ENCODE results near the gene ZHX3.
A peak's percentile ranks its signal among the peaks of the same experiment; 100 is the strongest.

ZHX3 gene, protein sequence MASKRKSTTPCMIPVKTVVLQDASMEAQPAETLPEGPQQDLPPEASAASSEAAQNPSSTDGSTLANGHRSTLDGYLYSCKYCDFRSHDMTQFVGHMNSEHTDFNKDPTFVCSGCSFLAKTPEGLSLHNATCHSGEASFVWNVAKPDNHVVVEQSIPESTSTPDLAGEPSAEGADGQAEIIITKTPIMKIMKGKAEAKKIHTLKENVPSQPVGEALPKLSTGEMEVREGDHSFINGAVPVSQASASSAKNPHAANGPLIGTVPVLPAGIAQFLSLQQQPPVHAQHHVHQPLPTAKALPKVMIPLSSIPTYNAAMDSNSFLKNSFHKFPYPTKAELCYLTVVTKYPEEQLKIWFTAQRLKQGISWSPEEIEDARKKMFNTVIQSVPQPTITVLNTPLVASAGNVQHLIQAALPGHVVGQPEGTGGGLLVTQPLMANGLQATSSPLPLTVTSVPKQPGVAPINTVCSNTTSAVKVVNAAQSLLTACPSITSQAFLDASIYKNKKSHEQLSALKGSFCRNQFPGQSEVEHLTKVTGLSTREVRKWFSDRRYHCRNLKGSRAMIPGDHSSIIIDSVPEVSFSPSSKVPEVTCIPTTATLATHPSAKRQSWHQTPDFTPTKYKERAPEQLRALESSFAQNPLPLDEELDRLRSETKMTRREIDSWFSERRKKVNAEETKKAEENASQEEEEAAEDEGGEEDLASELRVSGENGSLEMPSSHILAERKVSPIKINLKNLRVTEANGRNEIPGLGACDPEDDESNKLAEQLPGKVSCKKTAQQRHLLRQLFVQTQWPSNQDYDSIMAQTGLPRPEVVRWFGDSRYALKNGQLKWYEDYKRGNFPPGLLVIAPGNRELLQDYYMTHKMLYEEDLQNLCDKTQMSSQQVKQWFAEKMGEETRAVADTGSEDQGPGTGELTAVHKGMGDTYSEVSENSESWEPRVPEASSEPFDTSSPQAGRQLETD

DNA sequence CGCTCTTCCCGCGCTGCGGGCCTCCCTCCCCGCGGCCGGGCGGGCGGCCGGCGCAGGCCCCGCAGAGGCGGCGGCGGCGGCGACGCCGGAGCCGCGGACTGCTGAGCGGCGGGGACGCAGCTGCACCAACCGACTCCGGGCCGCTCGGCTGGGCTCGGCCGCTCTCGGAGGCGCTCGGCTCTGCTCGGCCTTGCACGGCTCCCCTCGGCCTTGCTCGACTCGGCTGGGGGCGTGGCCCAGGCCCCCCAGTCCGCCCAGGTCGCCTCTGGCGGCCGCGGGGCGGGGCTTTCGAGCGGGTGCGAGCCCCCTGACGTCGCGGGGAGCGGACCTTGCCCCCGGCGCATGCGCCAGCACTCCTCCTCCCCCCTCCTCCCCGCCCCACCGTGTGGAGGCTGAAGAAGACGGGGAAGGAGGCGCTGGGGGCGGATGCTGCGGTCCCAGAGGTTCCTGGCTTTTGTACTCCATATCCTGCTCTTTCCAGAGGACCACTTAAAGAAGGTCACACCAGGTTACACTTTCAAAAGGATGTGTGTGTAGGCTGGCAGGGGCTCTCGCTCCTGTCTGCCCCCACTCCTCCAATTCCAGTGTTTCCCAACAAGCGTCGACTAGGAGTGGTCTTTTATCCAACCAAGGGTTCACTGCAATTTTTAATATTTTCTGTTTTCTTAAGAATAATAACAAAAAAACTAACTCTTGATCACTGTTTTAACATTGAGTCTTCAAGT is at the start of gene ZHX3:
ZHX3 (minus strand) TSS at position 186 of the 725 bp plus-strand sequence. CDS start 112,815 bp downstream, outside the sequence.
- peak; percentile 81 to 95 for DNase-seq (ENCODE audit: low read depth in 2 of 2, low spot score in 1 of 2)

DNA sequence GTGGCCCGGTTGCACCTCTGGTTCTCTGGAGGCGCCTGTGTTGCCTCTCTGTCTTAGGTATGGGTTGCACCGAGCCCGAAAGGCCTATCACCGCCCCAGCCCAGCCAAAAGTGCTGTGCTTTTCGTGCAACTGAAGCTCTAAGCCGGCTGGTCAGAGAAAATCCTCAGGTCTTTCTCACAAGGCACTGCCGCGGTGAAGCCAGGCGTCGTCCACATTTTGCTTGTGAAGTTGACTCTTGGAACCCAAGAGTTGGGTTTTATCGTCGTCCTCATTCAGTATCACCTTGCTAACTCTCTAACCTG is 49.8 kb upstream of the ZHX3 start:
- DNase-seq (ENCODE audit: low read depth in 2 of 2, low spot score in 1 of 2) = no peak

DNA sequence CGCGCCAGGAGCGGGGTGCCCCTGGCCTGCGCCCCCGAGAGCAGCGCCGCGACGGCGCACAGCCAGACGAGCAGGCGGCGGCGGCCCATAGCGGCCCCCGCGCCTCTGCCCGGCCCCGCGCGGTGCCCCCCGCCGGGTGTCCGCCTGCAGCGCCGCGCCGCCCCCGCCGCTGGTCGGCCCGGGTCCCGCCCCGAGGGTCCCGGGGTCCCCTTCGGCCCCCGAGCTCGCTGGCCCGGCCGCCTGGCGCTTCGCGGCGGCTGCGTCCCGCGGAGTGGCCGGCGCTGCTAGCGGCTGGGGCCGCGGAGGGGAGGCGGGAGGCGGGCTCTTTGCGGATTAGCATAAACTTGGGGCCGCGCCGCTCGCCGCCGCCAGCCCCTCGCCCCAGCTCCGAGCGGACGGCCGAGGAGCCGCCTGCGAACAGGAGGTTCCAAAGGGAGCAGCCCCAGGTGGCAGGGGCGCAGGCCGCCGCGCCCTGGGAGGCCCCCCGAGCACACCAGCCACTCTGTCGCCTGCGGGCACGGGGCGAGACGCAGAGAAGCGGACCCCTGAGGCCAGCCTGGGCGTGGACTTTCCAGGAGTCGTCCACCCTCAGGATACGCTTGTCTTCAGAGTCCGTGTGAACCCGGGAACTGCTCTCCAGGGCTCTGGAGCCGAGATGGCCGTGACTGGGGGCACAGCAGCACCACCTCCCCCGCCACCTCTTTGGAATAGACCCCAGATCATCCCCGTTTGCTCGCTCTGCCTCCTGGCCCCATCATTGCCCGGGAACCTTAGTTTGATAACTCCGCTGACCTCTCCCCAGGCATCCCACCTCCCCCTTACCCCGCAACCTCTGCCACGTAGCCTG is 49.2 kb upstream of the ZHX3 start, which contains the start of gene EMILIN3:
EMILIN3 (minus strand) TSS at position 273 of the 847 bp plus-strand sequence; CDS start at position 89, 184 bp downstream.
- no peak for DNase-seq (ENCODE audit: low read depth in 2 of 2, low spot score in 1 of 2)

DNA sequence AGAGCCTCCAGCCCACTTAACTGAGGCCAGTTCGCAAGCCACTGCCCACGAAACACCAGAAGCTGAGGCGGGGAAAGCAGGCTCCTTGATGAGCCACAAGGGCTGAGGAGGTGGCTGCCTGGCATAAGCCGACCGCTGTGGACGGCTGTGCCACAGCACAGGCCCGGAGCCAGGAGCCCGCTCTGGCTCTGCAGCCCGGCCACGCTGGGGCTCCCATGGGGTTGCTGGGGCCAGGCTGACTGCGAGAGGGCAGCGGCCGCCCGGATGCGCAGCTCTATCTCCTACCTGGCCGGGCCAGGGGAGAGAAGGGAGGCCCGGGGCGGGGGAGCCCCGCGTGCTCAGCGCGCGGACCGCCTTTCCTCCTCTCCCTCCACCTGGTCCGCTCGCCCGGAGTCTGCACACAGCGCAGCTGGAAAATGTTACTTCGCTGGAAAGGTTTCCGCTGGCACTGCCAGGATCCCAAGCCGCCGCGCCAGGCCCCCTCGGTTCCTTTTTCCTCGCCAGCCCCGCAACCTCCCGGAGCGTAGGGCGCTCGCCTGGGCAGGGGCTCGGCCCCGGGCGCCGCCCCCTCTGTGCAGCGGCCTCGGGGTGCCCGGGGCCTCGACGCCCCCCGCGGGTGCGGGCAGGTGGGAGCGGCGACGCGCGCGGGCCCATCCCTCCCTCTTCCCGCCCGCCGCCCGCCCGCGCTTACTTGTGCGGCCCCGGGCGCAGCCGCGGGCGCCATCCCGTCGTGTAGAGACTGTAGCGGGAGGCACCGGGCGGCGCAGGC is 48.4 kb upstream of the ZHX3 start:
- no peak for DNase-seq (ENCODE audit: low read depth in 2 of 2, low spot score in 1 of 2)

DNA sequence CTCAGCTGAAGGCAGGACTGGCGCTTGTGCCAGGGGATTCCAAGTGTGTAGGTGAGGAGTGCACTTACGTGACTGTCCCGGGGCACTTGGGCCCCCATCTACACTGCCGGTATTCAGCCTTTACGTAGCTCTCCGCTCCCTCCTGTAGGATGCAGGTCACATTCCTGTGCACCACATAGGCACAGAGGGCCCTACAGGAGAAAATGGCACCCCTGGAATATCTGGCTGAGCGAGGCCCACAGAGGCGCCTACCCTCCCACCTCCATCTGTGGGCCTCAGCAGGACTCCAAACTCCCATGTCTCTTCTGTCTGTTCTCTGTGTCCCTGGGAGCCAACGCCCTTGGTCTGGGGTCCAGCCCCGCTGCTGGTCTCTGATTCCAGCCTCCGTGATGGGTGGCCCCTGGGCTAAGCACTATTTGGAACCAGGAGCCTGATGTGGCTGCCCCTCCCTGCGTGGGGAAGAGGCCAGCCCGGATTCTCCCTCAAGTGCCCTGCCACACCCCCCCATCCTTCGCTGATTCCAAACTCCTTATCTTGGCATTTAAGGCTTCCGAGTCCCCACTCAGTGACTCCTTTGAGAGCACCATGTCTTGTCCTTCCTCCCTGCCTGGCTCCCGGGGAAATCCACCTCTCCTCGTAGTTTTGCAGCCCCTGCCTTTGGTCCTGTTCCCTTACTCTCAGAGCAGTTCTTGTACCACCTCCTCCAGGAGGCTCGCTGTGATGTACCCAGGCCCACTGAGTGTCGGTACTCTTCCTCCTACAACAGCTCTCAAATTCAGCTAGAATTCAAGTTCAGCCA is 47.6 kb upstream of the ZHX3 start:
- no peak for DNase-seq (ENCODE audit: low read depth in 2 of 2, low spot score in 1 of 2)

DNA sequence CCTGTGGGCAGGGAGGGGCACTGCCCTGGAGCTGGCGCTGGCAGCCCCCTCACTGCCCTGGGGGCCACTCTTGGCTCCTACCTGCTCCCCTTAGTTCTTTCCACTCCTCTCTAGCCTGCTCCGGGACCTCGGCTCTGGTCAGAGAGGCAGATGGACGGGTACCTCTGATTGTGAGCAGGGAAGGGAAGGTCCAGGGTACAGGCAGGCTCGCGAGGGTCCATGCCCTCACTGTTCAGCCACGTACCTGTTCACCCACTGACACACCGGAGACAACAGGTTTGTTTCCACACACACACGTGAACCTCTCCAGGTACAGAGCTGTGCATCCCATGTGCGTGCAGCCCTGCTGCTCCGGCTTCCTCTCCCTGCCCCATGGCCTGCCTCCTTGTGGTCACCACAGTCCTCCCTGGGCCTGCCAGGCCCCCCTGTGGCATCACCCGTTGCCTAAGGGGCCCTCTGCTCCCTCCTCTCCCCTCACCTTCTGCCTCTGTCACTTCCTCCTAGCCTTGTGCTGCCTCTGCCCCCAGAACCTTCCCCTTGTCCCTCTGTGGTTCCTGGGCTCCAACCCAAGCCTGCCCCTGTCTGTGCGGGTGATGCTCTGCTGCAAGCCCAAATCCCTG is 46.8 kb upstream of the ZHX3 start:
- no peak for DNase-seq (ENCODE audit: low read depth in 2 of 2, low spot score in 1 of 2)

DNA sequence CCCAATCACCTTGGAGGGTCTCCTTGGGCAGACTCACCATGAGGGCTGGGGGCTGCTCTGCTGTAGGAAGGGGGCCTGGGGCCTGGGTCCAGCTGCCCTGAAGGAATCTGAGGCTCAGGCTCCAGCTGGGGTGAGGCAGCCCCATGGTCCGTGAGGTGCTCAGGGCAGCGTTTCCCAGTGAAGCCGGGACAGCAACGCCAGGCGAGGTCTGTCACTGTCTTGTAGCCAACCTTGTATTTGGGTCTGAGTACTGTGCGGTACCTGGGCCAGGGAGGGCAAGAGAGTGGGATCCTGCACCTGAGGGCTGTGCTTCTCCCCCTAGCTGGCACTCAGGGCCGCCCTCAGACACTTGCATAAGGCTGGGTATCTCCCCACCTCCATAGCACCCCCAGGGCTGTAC is 46.1 kb upstream of the ZHX3 start:
- no peak for DNase-seq (ENCODE audit: low read depth in 2 of 2, low spot score in 1 of 2)

DNA sequence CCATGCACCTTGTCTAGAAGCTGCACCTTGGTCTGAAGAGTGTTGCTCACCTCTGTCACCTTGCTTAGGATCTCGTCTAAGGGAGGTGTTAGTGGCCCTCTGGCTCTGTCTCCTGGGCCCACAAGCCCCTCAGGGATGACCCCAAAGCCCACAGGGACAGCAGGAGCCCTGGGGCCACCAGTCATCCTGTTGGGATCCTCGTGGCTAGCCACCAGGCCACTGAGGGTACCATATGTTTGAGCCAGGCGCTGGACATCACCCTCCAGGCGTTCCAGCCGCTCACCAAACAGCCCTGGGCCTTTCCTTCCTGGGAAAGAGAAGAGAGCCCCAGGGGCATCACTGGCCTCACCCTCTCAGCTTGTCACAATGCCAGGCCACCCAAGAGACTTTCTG is 45.2 kb upstream of the ZHX3 start:
- DNase-seq (ENCODE audit: low read depth in 2 of 2, low spot score in 1 of 2) = no peak

DNA sequence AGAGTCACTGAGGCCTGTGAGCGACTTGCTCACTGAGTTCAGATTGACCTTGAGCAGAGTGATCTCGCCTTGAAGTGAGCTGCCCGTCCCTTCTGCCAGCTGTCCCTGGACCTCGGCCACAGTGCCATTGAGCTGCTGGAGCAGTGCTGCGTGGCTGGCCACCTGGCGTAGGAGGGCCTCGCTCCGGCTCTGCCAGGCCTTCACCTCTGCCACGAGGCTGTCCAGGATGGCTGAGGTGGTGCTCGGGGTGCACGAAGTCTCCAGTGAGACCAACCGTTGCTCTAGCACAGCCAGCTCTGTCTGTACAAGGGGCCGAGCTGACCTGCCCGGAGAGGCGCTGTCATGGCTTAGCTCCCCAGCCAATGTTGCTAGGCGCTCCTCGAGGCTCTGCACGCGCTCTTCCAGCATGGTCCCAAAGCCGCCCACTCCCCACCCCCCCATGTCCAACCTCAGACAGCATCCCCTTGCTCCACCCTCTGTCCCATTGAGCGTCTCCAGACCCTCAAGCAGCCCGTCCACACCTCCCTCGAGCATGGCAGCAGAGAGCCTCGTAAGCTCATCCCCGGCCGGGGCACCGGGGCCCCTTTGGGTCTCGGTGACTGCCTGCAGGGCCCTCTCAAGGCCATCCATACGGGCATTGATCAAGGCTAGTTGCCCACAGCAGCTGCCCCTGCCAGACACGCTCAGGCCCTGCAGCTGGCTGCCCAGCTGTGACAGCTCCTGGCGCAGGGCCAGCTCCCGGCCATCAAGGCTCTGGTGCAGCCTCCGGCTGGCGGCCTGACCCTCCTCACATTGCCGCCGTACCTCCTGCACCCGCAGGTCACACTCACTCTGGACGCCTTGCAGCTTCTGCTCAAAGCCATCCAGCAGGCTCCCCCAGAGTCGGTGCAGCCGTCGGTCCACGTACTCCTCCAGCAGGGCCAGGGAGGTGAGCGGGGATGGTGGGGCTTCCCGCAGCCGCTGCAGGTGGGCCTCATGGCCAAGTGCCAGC is 44.5 kb upstream of the ZHX3 start:
- DNase-seq (ENCODE audit: low read depth in 2 of 2, low spot score in 1 of 2) = no peak

DNA sequence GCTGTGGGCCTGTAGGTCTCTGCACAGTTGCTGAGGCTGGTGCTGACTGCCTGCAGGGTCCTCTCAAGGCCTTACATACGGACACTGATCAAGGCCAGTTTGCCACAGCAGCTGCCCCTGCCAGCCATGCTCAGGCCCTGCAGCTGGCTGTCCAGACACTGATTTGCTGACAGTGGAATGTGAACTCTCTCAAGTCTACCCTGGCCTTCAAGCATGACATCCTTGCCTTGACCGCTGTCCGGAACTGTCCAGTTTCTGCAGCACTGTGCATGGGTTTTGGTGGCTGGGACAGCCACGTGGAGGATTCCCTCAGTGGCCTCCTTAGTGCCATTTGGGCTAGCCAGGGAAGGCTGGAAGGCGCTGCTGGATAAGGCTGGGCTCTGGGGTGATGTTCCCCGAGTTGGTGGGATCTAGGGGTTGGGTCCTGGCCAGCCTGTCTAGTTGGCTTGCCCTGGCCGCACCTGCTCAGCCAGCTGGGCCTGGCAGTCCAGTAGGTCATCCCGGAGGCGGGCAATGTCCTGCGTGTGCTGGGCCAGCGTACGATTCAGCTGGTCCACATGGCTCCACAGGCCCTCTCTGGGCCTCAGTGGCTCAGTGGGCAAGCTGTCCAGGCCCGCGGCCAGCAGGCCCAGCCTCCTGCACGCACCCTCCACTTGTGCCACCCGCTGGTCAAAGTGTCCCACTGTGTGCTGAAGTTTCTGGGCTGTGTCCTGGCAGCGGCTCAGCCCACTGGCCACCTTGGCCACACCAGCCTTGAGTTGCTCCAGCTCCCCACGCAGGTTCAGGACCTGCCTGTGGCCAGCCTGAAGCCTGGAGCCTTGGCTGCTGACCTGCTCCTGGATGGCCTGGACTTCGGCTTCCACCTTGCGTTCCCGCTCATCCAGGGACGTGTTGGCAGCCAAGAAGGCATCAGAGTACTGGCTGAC is 43.6 kb upstream of the ZHX3 start:
- DNase-seq (ENCODE audit: low read depth in 2 of 2, low spot score in 1 of 2) = no peak

DNA sequence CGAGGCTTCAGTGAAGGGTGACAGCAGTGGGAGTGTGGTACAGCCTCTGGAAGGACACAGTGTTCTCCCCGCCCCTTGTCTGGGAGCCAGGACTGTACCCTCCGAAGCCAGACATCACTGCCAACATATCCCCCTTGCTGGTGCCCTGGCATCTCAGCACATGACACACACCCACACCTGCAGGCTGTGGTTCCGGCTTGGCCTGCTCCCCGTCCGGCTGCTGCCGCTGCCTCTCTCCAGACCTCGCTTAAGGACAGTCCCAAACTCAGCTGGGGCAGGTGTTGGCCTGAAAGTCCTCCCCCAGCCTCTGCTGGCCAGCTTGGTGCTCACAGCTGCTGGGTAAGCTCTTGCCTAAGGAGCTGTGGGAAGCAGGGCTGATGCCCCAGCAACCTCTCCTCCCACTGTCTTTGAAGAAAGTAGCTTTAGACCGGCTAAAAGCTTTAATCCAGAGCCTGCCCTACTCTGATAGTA is 42.0 kb upstream of the ZHX3 start:
- no peak for DNase-seq (ENCODE audit: low read depth in 2 of 2, low spot score in 1 of 2)

DNA sequence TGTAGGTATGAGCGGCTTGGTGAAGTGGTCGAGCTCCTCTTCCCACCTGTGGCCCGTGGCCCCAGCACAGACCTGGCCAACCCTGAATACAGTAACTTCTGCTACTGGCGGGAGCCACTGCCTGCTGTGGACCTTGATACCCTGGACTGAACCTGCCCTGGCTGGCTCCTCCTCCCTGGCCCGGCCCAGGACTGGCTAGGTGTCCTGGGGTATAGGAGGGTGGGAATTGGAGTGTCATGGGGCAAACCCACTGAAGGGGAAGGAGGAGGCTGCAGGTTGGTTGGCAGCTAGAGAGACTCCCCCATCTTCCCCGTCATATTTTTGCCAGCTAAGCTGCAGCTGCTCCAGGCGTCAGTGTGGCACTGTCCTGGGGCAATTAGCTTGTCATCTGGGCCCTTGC is 41.2 kb upstream of the ZHX3 start:
- no peak for DNase-seq (ENCODE audit: low read depth in 2 of 2, low spot score in 1 of 2)

DNA sequence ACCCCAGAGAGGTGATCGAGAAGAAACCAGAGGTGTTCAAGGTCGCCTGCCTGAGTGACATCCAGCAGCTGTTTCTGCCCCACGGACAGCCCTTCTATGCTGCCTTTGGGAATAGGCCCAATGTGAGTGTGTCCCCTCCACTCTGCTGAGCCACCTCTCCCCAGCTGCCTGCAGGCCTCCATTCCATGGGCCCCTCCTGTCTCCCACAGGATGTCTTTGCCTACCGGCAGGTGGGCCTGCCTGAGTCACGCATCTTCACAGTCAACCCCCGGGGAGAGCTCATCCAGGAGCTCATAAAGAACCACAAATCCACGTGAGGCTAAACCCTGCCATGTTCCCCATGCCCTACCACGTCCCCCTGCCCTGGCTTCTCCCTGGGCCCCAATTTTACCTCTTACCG is 40.7 kb upstream of the ZHX3 start:
- DNase-seq (ENCODE audit: low read depth in 2 of 2, low spot score in 1 of 2) = no peak

DNA sequence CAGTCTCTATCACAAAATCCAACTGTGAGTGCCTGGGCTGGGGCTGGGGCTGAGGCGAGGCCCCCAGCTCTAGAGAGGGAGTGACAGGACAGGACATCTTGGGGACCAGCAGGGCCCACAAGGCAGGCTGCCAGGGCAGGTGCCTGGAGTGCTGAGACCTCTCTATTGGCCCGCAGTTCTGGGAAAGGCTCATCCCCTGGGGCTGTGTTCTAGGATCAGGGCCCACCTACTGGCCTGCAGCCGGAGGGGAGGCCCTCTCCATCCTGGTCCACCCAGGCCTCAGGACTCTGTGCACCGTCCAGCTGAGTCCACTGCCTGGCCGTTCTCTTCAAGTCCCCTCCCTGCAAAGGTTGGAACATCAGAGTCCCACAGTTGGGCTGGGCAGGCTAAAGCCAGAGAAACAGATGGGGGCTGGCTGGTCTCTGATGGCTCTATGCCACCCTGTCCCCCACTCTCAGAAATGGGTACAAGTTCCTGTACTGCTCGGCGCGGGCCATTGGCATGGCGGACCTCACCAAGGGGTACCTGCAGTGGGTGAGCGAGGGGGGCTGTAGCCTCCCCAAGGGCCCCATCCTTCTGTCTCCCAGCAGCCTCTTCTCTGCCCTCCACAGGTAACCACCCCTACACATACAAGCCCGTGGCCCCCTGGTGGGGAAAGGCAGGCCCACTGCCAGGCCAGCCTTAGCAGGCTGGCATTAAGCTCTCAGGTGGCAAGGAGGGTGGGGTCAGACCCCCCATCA is 40.1 kb upstream of the ZHX3 start:
- no peak for DNase-seq (ENCODE audit: low read depth in 2 of 2, low spot score in 1 of 2)

DNA sequence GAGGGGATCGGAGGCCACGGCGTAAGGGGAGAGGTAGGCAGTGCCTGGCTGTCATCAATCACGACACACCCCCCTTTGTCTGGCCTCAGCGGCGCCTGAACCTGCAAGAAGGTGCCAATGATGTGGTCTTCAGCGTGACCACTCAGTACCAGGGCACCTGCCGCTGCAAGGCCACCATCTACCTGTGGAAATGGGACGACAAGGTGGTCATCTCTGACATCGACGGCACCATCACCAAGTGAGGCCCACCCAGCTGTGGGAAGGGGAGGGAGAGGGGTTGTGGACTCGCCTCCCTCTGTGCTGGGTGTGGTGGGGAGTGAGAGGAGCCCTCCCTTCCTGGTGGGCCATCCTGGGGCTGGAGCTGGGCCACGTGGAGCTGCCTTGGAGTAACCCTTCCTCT is 39.4 kb upstream of the ZHX3 start:
- no peak for DNase-seq (ENCODE audit: low read depth in 2 of 2, low spot score in 1 of 2)
